H9 (cell line): Measurements from ENCODE around the gene GNAS-AS1. TPM values are rescaled to one million over a fixed set of nuclear protein-coding genes. Genes with fewer than 3 reads are reported as not detected.

ENCODE experiments used
- DNase-seq: peaks from one replicate; pipeline ENCODE4 v3.0.0-alpha.2; 2017
- H2AFZ ChIP-seq: one replicate; pipeline ENCODE4 v1.6.1; 2013; ENCODE audit warnings: mild to moderate bottlenecking, low read length, control low read depth, moderate library complexity
- H2AK5ac ChIP-seq: 2 replicates; pipeline ENCODE4 v1.6.1; 2013; ENCODE audit warnings: low read length, control low read depth, mixed read lengths; ENCODE audit not compliant: insufficient read length
- H2BK120ac ChIP-seq: one replicate; pipeline ENCODE4 v1.6.1; 2013; ENCODE audit warnings: low read depth, mild to moderate bottlenecking, low read length, control low read depth, inconsistent platforms; ENCODE audit not compliant: poor library complexity, severe bottlenecking
- H2BK12ac ChIP-seq: 2 replicates; pipeline ENCODE4 v1.6.1; 2013; ENCODE audit warnings: low read length, control low read depth, mixed read lengths, low read depth; ENCODE audit not compliant: insufficient read length
- H2BK15ac ChIP-seq: 2 replicates; pipeline ENCODE4 v1.6.1; 2013; ENCODE audit warnings: low read depth, low read length, control low read depth
- H2BK20ac ChIP-seq: one replicate; pipeline ENCODE4 v1.6.1; 2013; ENCODE audit warnings: low read depth, mild to moderate bottlenecking, low read length, control low read depth, inconsistent platforms; ENCODE audit not compliant: poor library complexity, severe bottlenecking
- H2BK5ac ChIP-seq: 2 replicates; pipeline ENCODE4 v1.6.1; 2013; ENCODE audit warnings: low read length, control low read depth, mixed read lengths; ENCODE audit not compliant: insufficient read length
- H3K14ac ChIP-seq: 2 replicates; pipeline ENCODE4 v1.6.1; 2013; ENCODE audit warnings: low read length, control low read depth; ENCODE audit not compliant: insufficient read depth
- H3K18ac ChIP-seq: 2 replicates; pipeline ENCODE4 v1.6.1; 2013; ENCODE audit warnings: low read depth, mild to moderate bottlenecking, mixed read lengths, low read length, control low read depth; ENCODE audit not compliant: insufficient read length
- H3K23ac ChIP-seq: 2 replicates; pipeline ENCODE4 v1.6.1; 2013; ENCODE audit warnings: low read length, control low read depth, mixed read lengths, low read depth; ENCODE audit not compliant: insufficient read length
- H3K23me2 ChIP-seq: 2 replicates; pipeline ENCODE4 v1.6.1; 2013; ENCODE audit warnings: low read depth, mild to moderate bottlenecking, mixed read lengths, low read length, control low read depth; ENCODE audit not compliant: insufficient read length, poor library complexity, severe bottlenecking
- H3K27ac ChIP-seq: 2 replicates; pipeline ENCODE4 v1.5.1; 2013; ENCODE audit warnings: low read length, control low read depth, mixed read lengths, low read depth; ENCODE audit not compliant: insufficient read length
- H3K27me3 ChIP-seq: 2 replicates; pipeline ENCODE4 v1.6.1; 2013; ENCODE audit warnings: low read length, control low read depth, inconsistent platforms; ENCODE audit not compliant: insufficient read depth
- H3K4ac ChIP-seq: 2 replicates; pipeline ENCODE4 v1.6.1; 2013; ENCODE audit warnings: low read depth, mild to moderate bottlenecking, control low read depth, inconsistent platforms, low read length, moderate library complexity
- H3K4me1 ChIP-seq: 2 replicates; pipeline ENCODE4 v1.6.1; 2013; ENCODE audit warnings: low read length, control low read depth, inconsistent platforms; ENCODE audit not compliant: insufficient read depth
- H3K4me2 ChIP-seq: 2 replicates; pipeline ENCODE4 v1.6.1; 2013; ENCODE audit warnings: low read length, control low read depth, mixed read lengths; ENCODE audit not compliant: insufficient read length, insufficient read depth
- H3K56ac ChIP-seq: 2 replicates; pipeline ENCODE4 v1.6.1; 2013; ENCODE audit warnings: low read depth, mild to moderate bottlenecking, mixed read lengths, low read length, control low read depth; ENCODE audit not compliant: insufficient read length
- H3K79me1 ChIP-seq: 2 replicates; pipeline ENCODE4 v1.6.1; 2013; ENCODE audit warnings: low read depth, mild to moderate bottlenecking, moderate library complexity, low read length, control low read depth, inconsistent platforms; ENCODE audit not compliant: insufficient read depth, poor library complexity, severe bottlenecking
- H3K79me2 ChIP-seq: 2 replicates; pipeline ENCODE4 v1.6.1; 2013; ENCODE audit warnings: low read length, control low read depth, inconsistent platforms; ENCODE audit not compliant: insufficient read depth
- H3K9ac ChIP-seq: 2 replicates; pipeline ENCODE4 v1.6.1; 2013; ENCODE audit warnings: low read length, control low read depth, mixed read lengths; ENCODE audit not compliant: insufficient read length; ENCODE audit errors: extremely low read depth
- H3K9me3 ChIP-seq: one replicate; pipeline ENCODE4 v1.6.1; 2013; ENCODE audit warnings: low read depth, low read length, inconsistent platforms; ENCODE audit not compliant: control insufficient read depth
- H3T11ph ChIP-seq: one replicate; pipeline ENCODE4 v1.6.1; 2013; ENCODE audit warnings: mild to moderate bottlenecking, low read length, control low read depth, inconsistent platforms
- H4K20me1 ChIP-seq: one replicate; pipeline ENCODE4 v1.6.1; 2013; ENCODE audit not compliant: control insufficient read depth, insufficient read length, insufficient read depth
- H4K5ac ChIP-seq: 2 replicates; pipeline ENCODE4 v1.6.1; 2013; ENCODE audit warnings: low read depth, mild to moderate bottlenecking, mixed read lengths, low read length, control low read depth; ENCODE audit not compliant: insufficient read length
- H4K8ac ChIP-seq: replicated peaks from 2 replicates; pipeline ENCODE4 v1.6.1; 2013; ENCODE audit warnings: low read length, control low read depth, mixed read lengths, low read depth; ENCODE audit not compliant: insufficient read length
- H4K91ac ChIP-seq: 2 replicates; pipeline ENCODE4 v1.6.1; 2013; ENCODE audit warnings: low read depth, mild to moderate bottlenecking, moderate library complexity, mixed read lengths, low read length, control low read depth; ENCODE audit not compliant: insufficient read length
- H3K27ac Mint-ChIP-seq, 3 experiments: 2 replicates in 2 of 3; 3 replicates in 1 of 3; pipeline ENCODE4 v1.8.0; 2020 to 2021; ENCODE audit warnings: mixed read lengths in 3 of 3, mild to moderate bottlenecking in 1 of 3, moderate library complexity in 1 of 3
- H3K27me3 Mint-ChIP-seq: 2 replicates; pipeline ENCODE4 v1.8.0; 2021; ENCODE audit warnings: low read depth, mild to moderate bottlenecking, moderate library complexity, mixed read lengths
- H3K36me3 Mint-ChIP-seq, 3 experiments: 2 replicates in 2 of 3; 3 replicates in 1 of 3; pipeline ENCODE4 v1.8.0; 2020 to 2021; ENCODE audit warnings: low read depth in 3 of 3, mixed read lengths in 3 of 3; ENCODE audit not compliant: insufficient read depth in 1 of 3
- H3K4me1 Mint-ChIP-seq, 2 experiments: 2 replicates each; pipeline ENCODE4 v1.8.0; 2020; ENCODE audit warnings: mixed read lengths in 2 of 2
- H3K4me3 Mint-ChIP-seq, 2 experiments: 2 replicates in 1 of 2; 3 replicates in 1 of 2; pipeline ENCODE4 v1.8.0; 2020 to 2021; ENCODE audit warnings: mild to moderate bottlenecking in 2 of 2, mixed read lengths in 2 of 2, moderate library complexity in 1 of 2
- H3K9me3 Mint-ChIP-seq, 2 experiments: 2 replicates in 1 of 2; 3 replicates in 1 of 2; pipeline ENCODE4 v1.8.0; 2020; ENCODE audit warnings: mild to moderate bottlenecking in 2 of 2, mixed read lengths in 2 of 2, moderate library complexity in 1 of 2
- WGBS: extraction: QIAGEN DNeasy Blood & Tissue Kit; methylation state at CpG from one replicate; pipeline ENCODE4 v1.1.7; 2013; ENCODE audit warnings: missing lambda C conversion rate, low lambda C conversion rate, mixed read lengths; ENCODE audit not compliant: insufficient read length; ENCODE audit errors: extremely low coverage; 5-methylcytosine and 5-hydroxymethylcytosine counted together
- total RNA-seq: library from RNA; stranded (reverse); gene quantifications from 2 replicates; pipeline ENCODE4 v1.2.1, GENCODE V29; 2021
- TF ChIP-seq, protein P1 (sequence below): fragments of 200-600 bp; sonication (generic); conservative IDR thresholded peaks from 3 replicates; pipeline ENCODE4 v1.8.0; 2021; ENCODE audit warnings: antibody characterized with exemption, mild to moderate bottlenecking

Gene GNAS-AS1
- total RNA-seq, 1 experiment from 2014 or later, result 11.3 TPM

GRCh38 chr20:58897488-58897887 is 46.8 kb upstream of the GNAS-AS1 start:
- H3K9ac ChIP-seq, result no peak overlapping the region
- no peak overlapping the region for H2BK12ac ChIP-seq
- H3K79me2 ChIP-seq, result peaks cover 42% of the 10 kb centered on the region; the same call in 1 of the 2 replicates
- WGBS, result no CpG with 5 or more reads among the region's 4 CpGs
- H3K4me2 ChIP-seq, result no peak overlapping the region
- H3K4me1 ChIP-seq, result peaks cover 18% of the 10 kb centered on the region
- H4K8ac ChIP-seq, result no peak overlapping the region
- H3K4ac ChIP-seq, result no peak overlapping the region
- H2BK5ac ChIP-seq, result no peak overlapping the region
- no peak overlapping the region for H3K27ac ChIP-seq
- H3K27me3 ChIP-seq, result no peaks in the 10 kb centered on the region
- Mint-ChIP-seq H3K4me3 (peak overlapping the region in 1 of 2 experiments; percentile 8; a peak in 1 of 5 replicates), H3K27ac (peak overlapping the region; percentile 38 to 90 (median 73); a peak in 6 of 7 replicates), H3K4me1 (peaks cover 87 to 95% of the 10 kb centered on the region in 2 experiments), H3K27me3 (no peaks in the 10 kb centered on the region), H3K9me3 (no peaks in the 10 kb centered on the region; a peak in 1 of 5 replicates), H3K36me3 (peaks cover 8 to 56% (median 27%) of the 10 kb centered on the region in 3 experiments; a peak in 6 of 7 replicates)
- no peak overlapping the region for H3T11ph ChIP-seq
- no peak overlapping the region for H2BK20ac ChIP-seq
- H3K56ac ChIP-seq, result no peak overlapping the region
- no peak overlapping the region for H2BK120ac ChIP-seq
- H2AFZ ChIP-seq, result no peak overlapping the region
- no peak overlapping the region for H3K18ac ChIP-seq
- no peak for DNase-seq
- H4K91ac ChIP-seq, result no peak overlapping the region
- H3K9me3 ChIP-seq, result no peaks in the 10 kb centered on the region
- H3K14ac ChIP-seq, result no peak overlapping the region
- no peak overlapping the region for H4K5ac ChIP-seq
- H3K79me1 ChIP-seq, result no peaks in the 10 kb centered on the region
- no peaks in the 10 kb centered on the region for H3K23me2 ChIP-seq
- H2BK15ac ChIP-seq, result no peak overlapping the region
- no peak overlapping the region for H2AK5ac ChIP-seq
- TF ChIP-seq, protein P1, sequence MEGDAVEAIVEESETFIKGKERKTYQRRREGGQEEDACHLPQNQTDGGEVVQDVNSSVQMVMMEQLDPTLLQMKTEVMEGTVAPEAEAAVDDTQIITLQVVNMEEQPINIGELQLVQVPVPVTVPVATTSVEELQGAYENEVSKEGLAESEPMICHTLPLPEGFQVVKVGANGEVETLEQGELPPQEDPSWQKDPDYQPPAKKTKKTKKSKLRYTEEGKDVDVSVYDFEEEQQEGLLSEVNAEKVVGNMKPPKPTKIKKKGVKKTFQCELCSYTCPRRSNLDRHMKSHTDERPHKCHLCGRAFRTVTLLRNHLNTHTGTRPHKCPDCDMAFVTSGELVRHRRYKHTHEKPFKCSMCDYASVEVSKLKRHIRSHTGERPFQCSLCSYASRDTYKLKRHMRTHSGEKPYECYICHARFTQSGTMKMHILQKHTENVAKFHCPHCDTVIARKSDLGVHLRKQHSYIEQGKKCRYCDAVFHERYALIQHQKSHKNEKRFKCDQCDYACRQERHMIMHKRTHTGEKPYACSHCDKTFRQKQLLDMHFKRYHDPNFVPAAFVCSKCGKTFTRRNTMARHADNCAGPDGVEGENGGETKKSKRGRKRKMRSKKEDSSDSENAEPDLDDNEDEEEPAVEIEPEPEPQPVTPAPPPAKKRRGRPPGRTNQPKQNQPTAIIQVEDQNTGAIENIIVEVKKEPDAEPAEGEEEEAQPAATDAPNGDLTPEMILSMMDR, result no peak
- peaks cover 2% of the 10 kb centered on the region for H4K20me1 ChIP-seq
- no peak overlapping the region for H3K23ac ChIP-seq
